Activated T-cell treated with anti-CD3 and anti-CD28 coated beads, Interleukin-2, amount 50 U/mL, for 48 hours (primary cell): ENCODE measurements around the gene RARS1.
A peak's percentile ranks its signal among the peaks of the same experiment; 100 is the strongest.
"Not testable (repeated sequence)": the region's sequence is repeated elsewhere in the genome, so short reads cannot be mapped to it uniquely, and the experiment has no call there.

Experiments used
- DNase-seq, 2 experiments: peaks; one replicate each; pipeline ENCODE4 v3.0.0-alpha.2; 2020

Gene RARS1

GRCh38 chr5:168482361-168482760 is 3.9 kb upstream of the RARS1 start:
- DNase-seq = no peak

- no peak for DNase-seq
Observed at GRCh38 chr5:168489059-168489458, 2.8 kb downstream of the RARS1 start.

GRCh38 chr5:168494057-168494555 is 7.8 kb downstream of the RARS1 start:
- DNase-seq = no peak

GRCh38 chr5:168502563-168503237 is 16.4 kb downstream of the RARS1 start:
- no peak for DNase-seq

- DNase-seq = no peak
Observed at GRCh38 chr5:168513861-168514428, 27.7 kb downstream of the RARS1 start.

- DNase-seq = no peak
Observed at GRCh38 chr5:168525856-168526255, 39.6 kb downstream of the RARS1 start.

- DNase-seq = no peak
Observed at GRCh38 chr5:168527756-168528295, 41.6 kb downstream of the RARS1 start.

- DNase-seq = peak; percentile 38 to 46
Observed at GRCh38 chr5:168528521-168529373, 42.5 kb downstream of the RARS1 start, which contains the start of gene FBLL1. FBLL1 (plus strand) TSS chr5:168529305; CDS start chr5:168529505, 200 bp downstream.

GRCh38 chr5:168529374-168530234 is 43.3 kb downstream of the RARS1 start:
- DNase-seq = peak in 1 of 2 experiments; percentile 21

GRCh38 chr5:168530621-168531150 is 44.4 kb downstream of the RARS1 start:
- no peak for DNase-seq

- DNase-seq = no peak
Observed at GRCh38 chr5:168531191-168531590, 44.9 kb downstream of the RARS1 start.

- DNase-seq = no peak
Observed at GRCh38 chr5:168531987-168532864, 46.0 kb downstream of the RARS1 start.

GRCh38 chr5:168534351-168534750 is 48.1 kb downstream of the RARS1 start:
- DNase-seq = not testable (repeated sequence)

- no peak for DNase-seq
Observed at GRCh38 chr5:168537176-168537575, 50.9 kb downstream of the RARS1 start.

- no peak for DNase-seq
Observed at GRCh38 chr5:168549554-168549953, 63.3 kb downstream of the RARS1 start.

- no peak for DNase-seq
Observed at GRCh38 chr5:168550656-168551055, 64.4 kb downstream of the RARS1 start.

GRCh38 chr5:168552146-168552545 is 65.9 kb downstream of the RARS1 start:
- no peak for DNase-seq

GRCh38 chr5:168553377-168554130 is 67.3 kb downstream of the RARS1 start:
- DNase-seq = no peak

- DNase-seq = no peak
Observed at GRCh38 chr5:168557389-168557788, 71.1 kb downstream of the RARS1 start.

- no peak for DNase-seq
Observed at GRCh38 chr5:168562279-168562678, 76.0 kb downstream of the RARS1 start.
